ENCODE results near the gene GLI1.
"Not testable (repeated sequence)": the region's sequence is repeated elsewhere in the genome, so short reads cannot be mapped to it uniquely, and the experiment has no call there.

Gene GLI1

DNA sequence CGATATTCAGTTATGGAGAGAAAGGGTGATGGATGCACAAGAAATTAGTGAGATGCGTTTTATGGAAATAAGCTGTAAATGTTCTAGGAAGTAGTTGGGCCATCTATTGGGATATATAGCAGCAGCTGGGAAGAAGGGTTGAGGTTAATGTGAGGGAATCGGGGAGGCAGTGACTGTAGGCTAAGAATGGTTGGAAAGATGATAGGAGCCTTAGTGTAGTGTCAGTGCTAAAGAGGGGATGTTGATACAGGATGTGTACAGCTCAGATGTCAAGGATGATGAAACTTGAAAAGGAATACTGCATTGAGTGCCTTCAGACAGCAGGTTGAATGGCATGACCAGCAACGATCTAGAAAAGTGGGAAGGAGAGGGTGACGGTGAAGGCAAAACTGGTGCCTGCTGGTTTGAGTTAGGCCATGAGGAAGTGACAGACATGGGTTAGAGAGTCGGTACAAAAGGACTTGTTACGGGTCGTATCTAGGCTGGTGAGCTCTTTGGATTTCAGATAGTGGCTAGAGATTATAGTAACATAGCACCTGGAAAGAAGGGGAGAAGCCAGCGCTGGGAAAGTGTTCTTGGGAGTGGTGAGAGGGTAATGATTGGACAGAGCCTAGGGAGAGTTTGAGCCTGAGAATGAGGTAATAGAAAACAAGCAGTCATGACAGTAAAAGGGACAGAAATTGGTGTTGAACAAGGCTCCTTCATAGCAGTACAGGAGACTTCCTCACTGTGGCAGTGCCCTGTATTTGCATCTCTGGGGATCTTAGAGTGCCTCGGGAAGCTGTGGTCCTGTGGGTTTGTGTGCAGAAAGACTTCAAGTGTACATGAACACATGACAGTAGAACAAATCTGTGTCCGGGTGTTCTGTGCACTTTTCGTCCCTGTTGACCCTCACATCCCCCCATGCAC, 37.9 kb downstream of the GLI1 start:
- DNase-seq (ENCODE audit: low read depth, low spot score) = no peak

DNA sequence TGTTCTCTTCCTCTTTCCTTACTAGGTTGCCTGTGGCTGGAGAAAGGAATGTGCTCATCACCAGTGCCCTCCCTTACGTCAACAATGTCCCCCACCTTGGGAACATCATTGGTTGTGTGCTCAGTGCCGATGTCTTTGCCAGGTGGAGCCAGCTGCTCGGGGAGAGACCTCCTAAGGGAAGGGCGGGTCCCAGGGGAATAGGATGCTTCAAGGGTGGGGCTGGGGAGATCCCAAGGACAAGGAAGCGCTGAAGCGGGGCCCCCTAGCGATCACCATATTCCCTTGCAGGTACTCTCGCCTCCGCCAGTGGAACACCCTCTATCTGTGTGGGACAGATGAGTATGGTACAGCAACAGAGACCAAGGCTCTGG, 38.5 kb downstream of the GLI1 start:
- DNase-seq (ENCODE audit: low read depth, low spot score) = no peak

DNA sequence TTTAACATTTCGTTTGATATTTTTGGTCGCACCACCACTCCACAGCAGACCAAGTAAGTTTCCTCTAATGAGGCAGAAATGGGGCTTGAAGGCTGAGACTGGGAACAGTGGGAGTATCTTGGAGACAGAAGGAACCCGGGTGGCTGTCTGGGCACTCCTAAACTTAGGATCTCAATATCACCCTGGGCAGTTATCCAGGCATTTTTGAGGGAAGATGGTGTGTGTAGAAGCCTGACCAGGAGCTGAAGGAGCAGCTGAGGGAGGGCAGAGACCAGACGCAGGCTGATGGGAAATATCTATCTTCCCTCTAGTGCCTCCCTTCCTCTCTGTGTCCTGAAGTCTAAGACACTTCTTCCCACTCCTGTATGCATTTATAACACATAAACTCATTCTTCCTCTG, 39.0 kb downstream of the GLI1 start:
- no peak for DNase-seq (ENCODE audit: low read depth, low spot score)

DNA sequence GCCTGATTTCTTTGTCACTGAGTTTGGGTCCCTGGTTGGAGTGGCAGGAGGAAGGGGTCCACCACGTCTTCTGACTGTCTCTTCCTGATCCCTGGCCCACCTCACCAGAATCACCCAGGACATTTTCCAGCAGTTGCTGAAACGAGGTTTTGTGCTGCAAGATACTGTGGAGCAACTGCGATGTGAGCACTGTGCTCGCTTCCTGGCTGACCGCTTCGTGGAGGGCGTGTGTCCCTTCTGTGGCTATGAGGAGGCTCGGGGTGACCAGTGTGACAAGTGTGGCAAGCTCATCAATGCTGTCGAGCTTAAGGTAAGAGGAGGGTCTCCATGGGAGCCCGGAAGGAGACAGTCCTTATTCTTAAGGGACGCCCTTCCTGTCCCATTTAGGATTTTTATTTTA, 40.6 kb downstream of the GLI1 start:
- no peak for DNase-seq (ENCODE audit: low read depth, low spot score)

DNA sequence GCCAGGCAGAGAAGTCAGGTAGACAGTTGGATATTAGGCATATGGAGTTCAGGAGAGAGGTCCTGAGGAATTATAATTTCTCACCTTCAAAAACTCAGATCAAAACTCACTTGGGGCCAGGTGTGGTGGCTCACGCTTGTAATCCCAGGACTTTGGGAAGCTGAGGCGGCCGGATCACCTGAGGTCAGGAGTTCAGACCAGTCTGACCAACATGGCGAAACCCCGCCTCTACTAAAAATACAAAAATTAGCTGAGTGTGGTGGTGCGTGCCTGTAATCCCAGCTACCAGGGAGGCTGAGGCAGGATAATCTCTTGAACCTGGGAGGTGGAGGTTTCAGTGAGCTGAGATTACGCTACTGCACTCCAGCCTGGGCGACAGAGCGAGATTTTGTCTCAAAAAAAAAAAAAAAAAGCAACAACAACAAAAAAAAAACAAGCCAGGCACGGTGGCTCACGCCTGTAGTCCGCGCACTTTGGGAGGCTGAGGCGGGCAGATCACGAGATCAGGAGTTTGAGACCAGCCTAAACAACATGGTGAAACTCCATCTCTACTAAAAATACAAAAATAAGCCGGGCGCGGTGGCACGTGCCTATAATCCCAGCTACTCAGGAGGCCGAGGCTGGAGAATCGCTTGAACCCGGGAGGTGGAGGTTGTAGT, 42.9 kb downstream of the GLI1 start:
- not testable (repeated sequence) for DNase-seq (ENCODE audit: low read depth, low spot score)

DNA sequence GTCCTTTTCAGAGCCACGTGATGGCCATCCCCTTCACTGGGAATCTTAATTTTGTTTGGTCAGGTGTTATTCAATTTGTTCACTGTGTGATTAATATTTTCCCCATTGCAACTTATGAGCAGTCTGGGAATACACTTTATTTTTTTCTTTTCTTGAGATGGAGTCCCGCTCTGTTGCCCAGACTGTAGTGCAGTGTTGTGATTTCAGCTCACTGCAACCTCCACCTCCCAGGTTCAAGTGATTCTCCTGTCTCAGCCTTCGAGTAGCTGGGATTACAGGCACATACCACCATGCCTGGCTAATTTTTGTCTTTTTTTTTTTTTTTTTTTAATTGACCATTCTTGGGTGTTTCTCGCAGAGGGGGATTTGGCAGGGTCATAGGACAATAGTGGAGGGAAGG, 47.0 kb downstream of the GLI1 start:
- not testable (repeated sequence) for DNase-seq (ENCODE audit: low read depth, low spot score)

DNA sequence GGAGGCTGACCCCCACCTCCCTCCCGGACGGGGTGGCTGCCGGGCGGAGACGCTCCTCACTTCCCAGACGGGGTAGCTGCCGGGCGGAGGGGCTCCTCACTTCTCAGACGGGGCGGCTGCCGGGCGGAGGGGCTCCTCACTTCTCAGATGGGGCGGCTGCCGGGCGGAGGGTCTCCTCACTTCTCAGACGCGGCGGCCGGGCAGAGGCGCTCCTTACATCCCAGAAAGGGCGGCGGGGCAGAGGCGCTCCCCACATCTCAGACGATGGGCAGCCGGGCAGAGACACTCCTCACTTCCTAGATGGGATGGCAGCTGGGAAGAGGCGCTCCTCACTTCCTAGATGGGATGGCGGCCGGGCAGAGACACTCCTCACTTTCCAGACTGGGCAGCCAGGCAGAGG, 48.2 kb downstream of the GLI1 start:
- not testable (repeated sequence) for DNase-seq (ENCODE audit: low read depth, low spot score)

DNA sequence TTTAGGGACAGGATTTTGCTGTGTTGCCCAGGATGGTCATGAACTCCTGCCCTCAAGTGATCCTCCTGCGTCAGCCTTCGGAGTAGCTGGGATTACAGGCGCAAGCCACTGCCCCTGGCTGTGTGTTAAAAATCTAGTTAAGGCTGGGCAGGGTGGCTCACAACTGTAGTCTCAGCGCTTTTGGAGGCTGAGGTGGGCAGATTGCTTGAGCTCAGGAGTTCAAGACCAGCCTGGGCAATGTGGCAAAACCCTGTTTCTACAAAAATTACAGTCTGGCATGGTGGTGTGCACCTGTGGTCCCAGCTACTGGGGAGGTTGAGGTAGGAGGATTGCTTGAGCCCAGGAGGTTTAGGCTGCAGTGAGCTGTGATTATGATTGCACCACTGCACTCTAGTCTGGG, 51.6 kb downstream of the GLI1 start:
- DNase-seq (ENCODE audit: low read depth, low spot score) = no peak

DNA sequence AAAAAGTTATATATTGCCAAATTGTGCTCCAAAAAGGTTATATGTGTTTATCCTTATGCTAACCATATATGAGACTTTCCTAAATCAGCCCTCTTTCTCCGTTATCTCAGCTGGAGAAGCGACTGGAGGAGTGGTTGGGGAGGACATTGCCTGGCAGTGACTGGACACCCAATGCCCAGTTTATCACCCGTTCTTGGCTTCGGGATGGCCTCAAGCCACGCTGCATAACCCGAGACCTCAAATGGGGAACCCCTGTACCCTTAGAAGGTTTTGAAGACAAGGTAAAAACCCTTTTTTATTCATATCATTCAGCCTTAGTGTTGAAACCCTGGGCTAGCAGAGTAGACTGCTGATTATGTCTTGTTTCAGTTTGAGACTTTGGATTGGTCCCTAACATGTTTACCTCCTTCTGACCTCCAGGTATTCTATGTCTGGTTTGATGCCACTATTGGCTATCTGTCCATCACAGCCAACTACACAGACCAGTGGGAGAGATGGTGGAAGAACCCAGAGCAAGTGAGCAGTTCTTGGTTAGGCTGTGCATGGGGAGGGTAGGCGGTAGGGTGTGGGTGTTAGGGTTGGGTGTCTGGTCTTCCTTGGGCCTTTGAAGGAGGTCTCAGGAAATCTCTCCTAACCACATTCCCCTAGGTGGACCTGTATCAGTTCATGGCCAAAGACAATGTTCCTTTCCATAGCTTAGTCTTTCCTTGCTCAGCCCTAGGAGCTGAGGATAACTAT, 52.2 kb downstream of the GLI1 start:
- DNase-seq (ENCODE audit: low read depth, low spot score) = no peak

DNA sequence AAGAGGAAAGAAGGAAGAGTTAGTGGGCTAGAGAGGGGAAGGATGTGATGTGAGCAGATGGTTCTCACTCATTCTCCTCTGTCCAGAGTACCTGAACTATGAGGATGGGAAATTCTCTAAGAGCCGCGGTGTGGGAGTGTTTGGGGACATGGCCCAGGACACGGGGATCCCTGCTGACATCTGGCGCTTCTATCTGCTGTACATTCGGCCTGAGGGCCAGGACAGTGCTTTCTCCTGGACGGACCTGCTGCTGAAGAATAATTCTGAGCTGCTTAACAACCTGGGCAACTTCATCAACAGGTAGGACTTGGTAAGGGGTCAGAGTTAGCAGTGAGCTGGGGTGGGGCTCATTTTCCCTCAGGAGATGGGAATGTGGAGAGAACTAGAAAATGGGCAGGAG, 53.1 kb downstream of the GLI1 start:
- DNase-seq (ENCODE audit: low read depth, low spot score) = no peak

DNA sequence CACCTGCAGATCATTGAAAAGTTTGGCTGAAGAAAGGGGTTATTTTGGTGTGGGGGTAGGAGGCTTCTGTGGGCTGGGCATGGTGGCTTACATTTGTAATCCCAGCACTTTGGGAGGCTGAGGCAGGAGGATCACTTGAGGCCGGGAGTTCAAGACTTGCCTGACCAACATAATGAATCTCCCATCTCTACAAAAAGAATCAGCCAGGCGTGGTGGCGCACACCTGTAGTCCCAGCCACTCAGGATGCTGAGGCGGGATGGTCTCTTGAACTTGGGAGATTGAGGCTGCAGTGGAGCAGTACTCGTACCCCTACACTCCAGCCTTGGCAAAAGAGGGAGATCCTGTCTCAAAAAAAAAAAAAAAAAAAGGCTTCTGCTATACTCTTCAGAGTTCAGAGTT, 53.7 kb downstream of the GLI1 start:
- DNase-seq (ENCODE audit: low read depth, low spot score) = no peak

DNA sequence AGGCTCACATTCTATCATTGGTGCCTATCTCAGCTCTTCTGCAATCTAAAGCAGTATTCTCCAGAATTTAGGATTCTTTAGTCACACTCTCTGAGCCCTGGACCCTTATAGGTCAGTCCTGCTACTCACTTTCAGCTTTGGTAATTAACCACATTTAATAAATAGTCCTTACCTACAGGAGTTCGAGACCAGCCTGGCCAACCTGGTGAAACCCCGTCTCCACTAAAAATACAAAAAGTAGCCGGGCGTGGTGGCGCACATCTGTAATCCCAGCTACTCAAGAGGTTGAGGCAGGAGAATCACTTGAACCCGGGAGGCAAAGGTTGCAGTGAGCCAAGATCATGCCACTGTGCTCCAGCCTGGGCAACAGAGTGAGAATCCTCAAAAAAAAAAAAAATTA, 54.1 kb downstream of the GLI1 start:
- DNase-seq (ENCODE audit: low read depth, low spot score) = not testable (repeated sequence)

DNA sequence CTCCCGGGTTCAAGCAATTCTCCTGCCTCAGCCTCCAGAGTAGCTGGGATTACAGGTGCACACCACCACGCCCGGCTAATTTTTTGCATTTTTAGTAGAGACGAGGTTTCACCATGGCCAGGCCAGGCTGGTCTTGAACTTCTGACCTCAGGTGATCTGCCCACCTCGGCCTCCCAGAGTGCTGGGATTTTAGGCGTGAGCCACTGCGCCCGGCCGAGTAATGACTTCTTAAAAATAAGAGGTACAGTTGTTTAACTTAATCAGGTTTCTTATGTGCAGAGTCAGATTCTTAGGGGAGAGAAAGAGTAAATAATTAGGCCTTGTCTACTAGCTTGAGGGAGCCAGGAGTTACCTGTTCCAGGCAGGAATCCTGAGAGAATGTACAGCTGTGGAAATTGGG, 54.7 kb downstream of the GLI1 start:
- not testable (repeated sequence) for DNase-seq (ENCODE audit: low read depth, low spot score)

DNA sequence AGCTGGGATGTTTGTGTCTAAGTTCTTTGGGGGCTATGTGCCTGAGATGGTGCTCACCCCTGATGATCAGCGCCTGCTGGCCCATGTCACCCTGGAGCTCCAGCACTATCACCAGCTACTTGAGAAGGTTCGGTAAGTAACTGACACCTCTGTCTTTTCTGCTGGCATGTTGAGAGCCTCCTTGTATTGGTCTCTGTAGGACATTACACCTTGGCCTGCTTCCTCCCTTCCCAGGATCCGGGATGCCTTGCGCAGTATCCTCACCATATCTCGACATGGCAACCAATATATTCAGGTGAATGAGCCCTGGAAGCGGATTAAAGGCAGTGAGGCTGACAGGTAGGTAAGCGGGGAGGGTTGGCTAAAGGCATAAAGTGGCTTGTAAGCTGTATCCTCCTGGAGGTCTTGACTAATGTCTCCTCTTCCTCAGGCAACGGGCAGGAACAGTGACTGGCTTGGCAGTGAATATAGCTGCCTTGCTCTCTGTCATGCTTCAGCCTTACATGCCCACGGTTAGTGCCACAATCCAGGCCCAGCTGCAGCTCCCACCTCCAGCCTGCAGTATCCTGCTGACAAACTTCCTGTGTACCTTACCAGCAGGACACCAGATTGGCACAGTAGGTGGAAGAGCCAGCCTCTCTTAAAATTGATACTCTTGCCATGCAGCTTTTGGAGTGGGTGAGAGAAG, 55.3 kb downstream of the GLI1 start:
- DNase-seq (ENCODE audit: low read depth, low spot score) = no peak

DNA sequence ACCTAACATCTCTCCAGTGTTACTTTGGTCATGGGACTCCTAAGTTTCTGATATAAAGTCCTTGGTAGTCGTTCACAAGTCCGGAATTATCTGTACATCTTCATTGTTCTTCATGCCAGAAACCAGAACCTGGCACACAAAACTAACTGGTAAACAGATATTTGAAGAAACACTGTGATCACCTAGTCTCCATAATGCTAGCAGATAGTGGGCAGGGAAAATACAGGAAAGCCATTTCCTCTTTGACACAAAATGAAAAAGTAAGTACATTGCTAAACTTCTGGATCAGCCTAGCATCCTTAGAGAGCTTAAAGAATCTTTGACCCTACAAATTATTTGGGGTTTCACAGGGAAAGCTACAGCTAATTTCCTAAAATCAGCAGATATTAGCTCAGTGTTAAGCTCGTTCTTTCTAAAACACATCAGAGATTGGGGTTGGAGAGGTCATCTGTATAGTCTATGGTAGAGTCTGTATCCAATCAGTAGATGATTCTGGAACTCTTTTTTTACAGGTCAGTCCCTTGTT, 55.9 kb downstream of the GLI1 start:
- no peak for DNase-seq (ENCODE audit: low read depth, low spot score)

DNA sequence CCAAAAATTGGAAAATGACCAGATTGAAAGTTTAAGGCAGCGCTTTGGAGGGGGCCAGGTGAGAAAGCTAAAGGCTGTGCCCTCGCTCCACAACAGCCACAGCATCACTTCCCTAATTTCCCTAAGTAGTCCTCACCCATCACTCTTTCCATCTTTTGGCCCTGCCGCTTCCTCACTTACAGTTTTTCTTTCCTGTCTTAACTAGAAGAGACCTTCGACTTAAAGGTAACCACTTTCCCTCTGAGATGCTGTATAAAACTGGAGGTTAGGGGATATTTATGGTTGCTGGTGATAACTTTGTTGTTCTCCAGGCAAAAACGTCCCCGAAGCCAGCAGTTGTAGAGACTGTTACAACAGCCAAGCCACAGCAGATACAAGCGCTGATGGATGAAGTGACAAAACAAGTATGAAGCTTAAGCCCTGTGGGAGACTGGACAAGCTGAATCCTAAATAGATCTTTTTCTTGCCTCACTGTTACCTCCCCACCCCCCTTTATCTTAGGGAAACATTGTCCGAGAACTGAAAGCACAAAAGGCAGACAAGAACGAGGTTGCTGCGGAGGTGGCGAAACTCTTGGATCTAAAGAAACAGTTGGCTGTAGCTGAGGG, 56.5 kb downstream of the GLI1 start:
- DNase-seq (ENCODE audit: low read depth, low spot score) = no peak

DNA sequence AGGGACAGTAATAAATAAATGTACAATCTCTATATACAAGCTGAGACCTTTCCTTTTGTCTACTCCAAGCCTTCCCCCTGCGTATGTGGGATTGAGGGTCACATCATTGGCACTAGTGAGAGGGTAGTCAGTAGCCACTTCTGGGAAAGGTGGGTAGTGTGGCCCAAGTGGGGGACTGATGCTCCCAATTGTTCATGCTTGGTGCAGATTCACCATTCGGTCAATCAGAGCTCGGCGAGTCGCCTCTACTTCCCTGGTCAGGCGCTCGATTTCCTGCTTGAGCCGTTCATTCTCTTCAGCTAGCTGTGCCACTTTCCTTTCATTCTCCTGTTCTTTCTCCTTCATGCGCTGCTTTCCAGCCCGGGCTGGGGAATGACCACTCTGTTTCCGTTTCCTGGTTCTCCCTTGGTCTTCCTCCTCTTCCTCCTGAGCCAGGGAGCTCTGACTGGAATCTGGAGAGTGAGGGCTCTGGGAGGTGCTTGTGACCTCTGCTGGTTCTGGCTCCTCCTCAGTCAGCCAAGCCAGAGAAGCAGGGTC, 57.1 kb downstream of the GLI1 start:
- DNase-seq (ENCODE audit: low read depth, low spot score) = no peak

DNA sequence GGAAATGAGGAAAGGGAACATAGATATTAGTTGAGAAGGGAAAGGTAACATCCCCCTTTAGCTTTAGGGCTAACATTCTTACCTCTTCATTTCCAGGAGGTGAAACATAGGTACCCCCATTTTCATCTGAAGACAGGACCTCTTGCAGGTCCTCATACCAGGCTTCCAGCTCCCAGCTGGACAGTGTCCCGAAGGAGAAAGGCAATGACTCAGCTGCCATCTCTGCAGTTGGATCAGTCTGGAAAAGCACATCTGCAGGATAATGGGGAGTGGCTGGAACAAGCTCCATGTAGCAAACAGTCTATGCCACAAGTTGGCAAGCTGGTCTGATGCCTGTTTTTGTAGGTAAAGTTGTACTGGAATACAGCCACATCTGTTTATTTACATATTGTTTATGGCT, 57.6 kb downstream of the GLI1 start:
- DNase-seq (ENCODE audit: low read depth, low spot score) = no peak

DNA sequence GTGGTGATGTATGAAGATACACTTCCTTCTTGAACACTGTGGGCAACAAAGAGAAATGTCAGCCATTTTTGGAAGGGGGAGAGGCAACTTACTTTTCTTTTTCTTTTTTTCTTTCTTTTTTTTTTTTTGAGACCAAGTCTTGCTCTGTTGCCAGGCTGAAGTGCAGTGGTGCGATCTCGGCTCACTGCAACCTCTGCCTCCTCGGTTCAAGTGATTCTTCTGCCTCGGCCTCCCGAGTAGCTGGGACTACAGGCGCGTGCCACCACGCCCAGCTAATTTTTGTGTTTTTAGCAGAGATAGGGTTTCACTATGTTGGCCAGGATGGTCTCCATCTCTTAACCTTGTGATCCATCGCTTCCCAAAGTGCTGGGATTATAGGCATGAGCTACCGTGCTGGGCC, 58.1 kb downstream of the GLI1 start:
- DNase-seq (ENCODE audit: low read depth, low spot score) = not testable (repeated sequence)

DNA sequence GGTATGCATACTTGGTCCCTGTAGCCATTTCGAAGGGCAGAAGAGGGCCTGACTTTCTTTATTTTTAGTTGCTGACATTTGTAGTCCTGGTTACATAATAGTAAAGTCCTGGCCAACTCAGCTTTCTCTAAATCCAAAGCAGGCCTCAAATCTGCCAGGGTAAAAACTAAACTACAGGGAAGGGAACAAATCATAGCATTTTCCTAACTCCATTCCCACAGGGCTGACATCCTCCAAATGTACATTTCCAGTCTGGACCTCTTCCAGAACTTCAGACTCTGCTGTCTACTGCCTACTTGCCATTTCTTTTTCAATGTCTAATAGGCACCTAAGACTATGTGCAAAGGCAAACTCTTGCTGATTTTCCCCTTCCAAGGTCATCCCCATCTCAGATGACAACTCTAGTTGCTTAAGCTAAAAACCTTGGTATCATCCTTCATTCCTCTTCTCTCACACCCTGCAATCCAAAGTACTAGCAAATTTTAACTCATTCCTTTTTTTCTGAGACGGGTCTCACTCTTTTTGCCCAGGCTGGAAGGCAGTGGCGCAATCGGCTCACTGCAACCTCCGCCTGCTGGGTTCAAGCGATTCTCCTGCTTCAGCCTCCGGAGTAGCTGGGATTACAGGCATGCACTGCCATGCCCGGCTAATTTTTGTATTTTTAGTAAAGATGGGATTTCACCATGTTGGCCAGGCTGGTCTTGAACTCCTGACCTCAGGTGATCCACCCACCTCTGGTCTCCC, 58.8 kb downstream of the GLI1 start:
- DNase-seq (ENCODE audit: low read depth, low spot score) = no peak

Data from activated naive CD8-positive, alpha-beta T cell treated with anti-CD3 and anti-CD28 coated beads, Interleukin-2, amount 50 U/mL, for 16 hours (primary cell).